IPS-18a (cell line): ENCODE results near the gene TMEM117.

Source experiments
- H3K27ac ChIP-seq: one replicate; pipeline ENCODE4 v1.5.1; 2013; ENCODE audit warnings: low read length
- H3K27me3 ChIP-seq: one replicate; pipeline ENCODE4 v1.6.1; 2013; ENCODE audit warnings: mild to moderate bottlenecking, low read length; ENCODE audit not compliant: control insufficient read depth, insufficient read depth
- H3K36me3 ChIP-seq: one replicate; pipeline ENCODE4 v1.6.1; 2013; ENCODE audit warnings: low read depth, low read length; ENCODE audit not compliant: control insufficient read depth
- H3K4me1 ChIP-seq: one replicate; pipeline ENCODE4 v1.6.1; 2013; ENCODE audit warnings: low read depth, low read length; ENCODE audit not compliant: control insufficient read depth
- H3K4me3 ChIP-seq: one replicate; pipeline ENCODE4 v1.5.1; 2013; ENCODE audit warnings: low read length
- H3K9ac ChIP-seq: one replicate; pipeline ENCODE4 v1.6.1; 2013; ENCODE audit warnings: mild to moderate bottlenecking, low read length, moderate library complexity
- H3K9me3 ChIP-seq: one replicate; pipeline ENCODE4 v1.6.1; 2013; ENCODE audit warnings: low read depth, low read length; ENCODE audit not compliant: control insufficient read depth

TMEM117 gene

DNA sequence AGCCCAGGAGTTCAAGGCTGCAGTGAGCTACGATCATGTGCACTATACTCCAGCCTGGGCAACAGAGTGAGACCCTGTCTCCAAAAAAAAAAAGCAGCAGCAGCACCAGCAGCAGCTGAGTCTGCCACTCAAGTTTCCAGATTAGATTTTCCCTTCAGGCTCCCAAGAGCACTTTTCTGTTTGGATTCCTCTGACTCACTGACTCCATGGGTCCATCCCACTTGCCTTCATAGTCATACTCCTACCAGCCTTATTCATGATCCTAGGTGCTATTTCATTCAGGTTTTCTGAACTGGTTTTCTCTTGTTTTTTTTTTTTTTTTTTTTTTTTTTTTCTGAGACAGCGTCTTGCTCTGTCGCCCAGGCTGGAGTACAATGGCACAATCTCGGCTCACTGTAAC, 23.0 kb upstream of the TMEM117 start:
- Histone ChIP-seq H3K27me3 (no peaks in the 10 kb centered on the region), H3K4me1 (no peaks in the 10 kb centered on the region), H3K27ac (no peak overlapping the region), H3K9me3 (no peaks in the 10 kb centered on the region), H3K36me3 (no peaks in the 10 kb centered on the region), H3K4me3 (no peak overlapping the region), H3K9ac (no peak overlapping the region)

GRCh38 chr12:43815416-43815815, 20.5 kb upstream of the TMEM117 start:
- Histone ChIP-seq H3K36me3 (no peaks in the 10 kb centered on the region), H3K4me3 (no peak overlapping the region), H3K9me3 (no peaks in the 10 kb centered on the region), H3K27me3 (no peaks in the 10 kb centered on the region), H3K9ac (no peak overlapping the region), H3K27ac (no peak overlapping the region), H3K4me1 (no peaks in the 10 kb centered on the region)

GRCh38 chr12:43816168-43816567, 19.7 kb upstream of the TMEM117 start:
- no peak overlapping the region for H3K9ac ChIP-seq
- no peak overlapping the region for H3K27ac ChIP-seq

GRCh38 chr12:43824207-43824775, 11.6 kb upstream of the TMEM117 start:
- Histone ChIP-seq H3K9ac (no peak overlapping the region), H3K27ac (no peak overlapping the region), H3K4me1 (no peaks in the 10 kb centered on the region), H3K9me3 (no peaks in the 10 kb centered on the region), H3K4me3 (no peak overlapping the region), H3K27me3 (no peaks in the 10 kb centered on the region), H3K36me3 (no peaks in the 10 kb centered on the region)

More at GRCh38 chr12:43816168-43816567, 19.7 kb upstream of the TMEM117 start:
- no peaks in the 10 kb centered on the region for H3K27me3 ChIP-seq
- H3K36me3 ChIP-seq, result no peaks in the 10 kb centered on the region
- no peak overlapping the region for H3K4me3 ChIP-seq
- no peaks in the 10 kb centered on the region for H3K9me3 ChIP-seq
- H3K4me1 ChIP-seq, result no peaks in the 10 kb centered on the region

DNA sequence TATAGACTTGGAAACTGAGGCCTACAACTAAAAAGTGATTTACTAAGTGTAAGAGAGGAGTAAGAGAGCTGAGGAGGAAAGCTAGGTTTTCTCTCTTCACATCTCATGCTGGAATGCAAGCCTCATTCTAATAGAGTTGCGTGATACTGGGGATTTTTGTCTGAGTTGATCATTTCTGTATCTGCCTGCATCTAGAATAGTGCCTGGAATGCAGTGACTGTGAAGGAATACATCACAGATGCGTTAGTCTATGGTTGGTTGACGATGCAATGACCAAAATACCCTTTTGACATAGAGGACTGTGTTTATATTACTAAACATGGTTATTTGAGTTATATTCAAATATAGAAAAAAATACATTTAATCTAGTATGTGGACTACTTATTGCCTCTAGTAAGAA, 9.2 kb upstream of the TMEM117 start:
- no peak overlapping the region for H3K27ac ChIP-seq
- H3K9ac ChIP-seq, result no peak overlapping the region
- no peaks in the 10 kb centered on the region for H3K27me3 ChIP-seq
- no peaks in the 10 kb centered on the region for H3K36me3 ChIP-seq
- H3K9me3 ChIP-seq, result no peaks in the 10 kb centered on the region
- H3K4me3 ChIP-seq, result no peak overlapping the region
- no peaks in the 10 kb centered on the region for H3K4me1 ChIP-seq

- Histone ChIP-seq H3K27ac (no peak overlapping the region), H3K4me1 (no peaks in the 10 kb centered on the region), H3K9ac (no peak overlapping the region)
These were observed 8.8 kb upstream of the TMEM117 start for GRCh38 chr12:43827093-43827492.

GRCh38 chr12:43832463-43833168, 3.3 kb upstream of the TMEM117 start:
- H3K36me3 ChIP-seq, result no peaks in the 10 kb centered on the region
- no peaks in the 10 kb centered on the region for H3K9me3 ChIP-seq
- no peak overlapping the region for H3K9ac ChIP-seq
- peaks cover 32% of the 10 kb centered on the region for H3K27me3 ChIP-seq
- no peak overlapping the region for H3K4me3 ChIP-seq
- H3K27ac ChIP-seq, result no peak overlapping the region
- H3K4me1 ChIP-seq, result peaks cover 4% of the 10 kb centered on the region

More at GRCh38 chr12:43827093-43827492, 8.8 kb upstream of the TMEM117 start:
- Histone ChIP-seq H3K27me3 (no peaks in the 10 kb centered on the region), H3K9me3 (no peaks in the 10 kb centered on the region), H3K4me3 (no peak overlapping the region), H3K36me3 (no peaks in the 10 kb centered on the region)

- no peaks in the 10 kb centered on the region for H3K36me3 ChIP-seq
- H3K27ac ChIP-seq, result no peak overlapping the region
- H3K4me1 ChIP-seq, result peaks cover 4% of the 10 kb centered on the region
- no peaks in the 10 kb centered on the region for H3K9me3 ChIP-seq
- peak overlapping the region; percentile 36 for H3K9ac ChIP-seq
- H3K27me3 ChIP-seq, result peaks cover 32% of the 10 kb centered on the region
- H3K4me3 ChIP-seq, result peak overlapping the region; percentile 61
These were observed 621 bp upstream of the TMEM117 start for GRCh38 chr12:43835264-43835655.

DNA sequence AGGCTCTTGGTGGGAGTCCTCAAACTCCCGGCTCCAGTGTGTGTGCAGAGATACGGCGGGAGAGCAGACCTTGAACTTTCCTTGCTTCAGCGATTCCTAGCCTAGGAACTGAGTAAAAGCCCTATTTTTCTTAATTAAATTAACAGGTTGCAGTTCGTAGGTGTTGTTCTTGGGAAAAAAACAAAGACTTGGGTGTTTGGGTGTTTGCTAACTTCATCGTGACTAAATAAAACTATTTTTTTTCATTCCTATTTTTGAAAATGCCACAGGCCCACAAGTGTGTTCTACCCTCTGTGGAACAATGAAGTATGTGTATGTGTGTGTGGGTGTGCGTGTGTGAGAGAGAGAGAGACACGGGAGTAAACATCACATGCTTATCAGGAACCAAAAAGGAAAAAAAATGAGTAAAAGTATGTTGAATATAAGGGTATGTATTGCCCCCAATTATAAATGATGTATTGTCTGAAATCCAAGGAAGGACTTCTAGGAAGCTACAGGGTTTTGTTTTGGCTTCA, 651 bp downstream of the TMEM117 start:
- Histone ChIP-seq H3K27ac (no peak overlapping the region), H3K36me3 (no peaks in the 10 kb centered on the region), H3K4me1 (peaks cover 4% of the 10 kb centered on the region), H3K27me3 (peaks cover 32% of the 10 kb centered on the region), H3K9ac (peak overlapping the region; percentile 35), H3K4me3 (peak overlapping the region; percentile 61), H3K9me3 (no peaks in the 10 kb centered on the region)

- peaks cover 18% of the 10 kb centered on the region for H3K27me3 ChIP-seq
- H3K36me3 ChIP-seq, result no peaks in the 10 kb centered on the region
- peaks cover under 1% of the 10 kb centered on the region for H3K4me1 ChIP-seq
- no peak overlapping the region for H3K27ac ChIP-seq
- H3K9ac ChIP-seq, result no peak overlapping the region
- H3K9me3 ChIP-seq, result no peaks in the 10 kb centered on the region
- H3K4me3 ChIP-seq, result no peak overlapping the region
These were observed 4.5 kb downstream of the TMEM117 start for GRCh38 chr12:43840338-43840737.

- Histone ChIP-seq H3K36me3 (no peaks in the 10 kb centered on the region), H3K9me3 (no peaks in the 10 kb centered on the region), H3K4me1 (no peaks in the 10 kb centered on the region), H3K9ac (no peak overlapping the region), H3K27me3 (peaks cover 11% of the 10 kb centered on the region), H3K27ac (no peak overlapping the region), H3K4me3 (no peak overlapping the region)
These were observed 5.4 kb downstream of the TMEM117 start for GRCh38 chr12:43841253-43841652.

DNA sequence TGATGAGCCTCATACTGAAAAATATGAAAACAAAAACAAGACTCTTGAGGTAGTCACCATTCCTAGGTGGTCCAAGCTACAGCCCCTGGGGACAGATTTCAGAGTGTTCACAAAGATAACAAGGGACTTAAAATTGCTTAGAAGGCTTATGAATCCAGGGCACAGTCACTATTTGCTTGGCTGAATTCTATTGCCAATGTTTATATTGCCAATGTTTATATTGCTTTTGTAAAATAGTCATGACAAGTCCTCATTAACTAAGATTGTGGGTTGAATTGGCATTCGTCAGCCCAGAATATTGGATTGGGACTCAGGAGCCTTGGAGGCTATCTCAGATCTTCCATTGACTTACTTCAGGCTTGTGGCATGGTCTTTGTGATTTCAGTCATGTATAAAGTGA, 6.4 kb downstream of the TMEM117 start:
- H3K27ac ChIP-seq, result no peak overlapping the region
- H3K4me1 ChIP-seq, result no peaks in the 10 kb centered on the region
- H3K4me3 ChIP-seq, result no peak overlapping the region
- H3K9ac ChIP-seq, result no peak overlapping the region
- H3K9me3 ChIP-seq, result no peaks in the 10 kb centered on the region
- no peaks in the 10 kb centered on the region for H3K36me3 ChIP-seq
- H3K27me3 ChIP-seq, result peaks cover 1% of the 10 kb centered on the region
